Panc1 (cell line): ENCODE data around the gene NTN4. TPM values are rescaled to one million over a fixed set of nuclear protein-coding genes. Genes with fewer than 3 reads are reported as not detected.

Experiments
- ATAC-seq: fragments of 200-7000 bp; cut with Tn5 transposase; 2 replicates; pipeline ENCODE4 v1.9.1; 2020; ENCODE audit warnings: mild to moderate bottlenecking, moderate library complexity
- BruUV-seq: library from RNA; stranded (reverse); fragments of 400-500 nt; replicated peaks from 2 replicates; lab custom pipeline; 2021; lab: Mats Ljungman, UMichigan
- CTCF ChIA-PET: fragments of 300-600 bp; sonication (Branson Sonifier 250); formaldehyde crosslinking; loops from one replicate; lab custom pipeline; 2022; ENCODE audit warnings: antibody characterized with exemption; lab: Charles Lee
- POLR2A ChIA-PET: fragments of 300-600 bp; sonication (Branson Sonifier 250); formaldehyde crosslinking; loops from one replicate; lab custom pipeline; 2022; ENCODE audit warnings: antibody characterized with exemption; lab: Charles Lee
- DNase-seq: peaks from one replicate; pipeline ENCODE4 v3.0.0-alpha.2; 2010; ENCODE audit warnings: low read depth, low spot score
- H3K27ac ChIP-seq: 2 replicates; pipeline ENCODE4 v1.5.1; 2011; ENCODE audit warnings: mild to moderate bottlenecking, low read length, inconsistent platforms
- H3K27me3 ChIP-seq: fragments of 200-500 bp; sonication (Bioruptor generic); 2 replicates; pipeline ENCODE4 v1.6.0; 2014; ENCODE audit warnings: low read length, inconsistent platforms; ENCODE audit not compliant: control insufficient read depth, insufficient read depth
- H3K36me3 ChIP-seq: fragments of 200-500 bp; sonication (Bioruptor generic); 2 replicates; pipeline ENCODE4 v1.5.1; 2014; ENCODE audit warnings: inconsistent platforms, mild to moderate bottlenecking, low read length, moderate library complexity; ENCODE audit not compliant: control insufficient read depth, insufficient read depth
- H3K4me1 ChIP-seq: 2 replicates; pipeline ENCODE4 v1.5.1; 2011; ENCODE audit warnings: inconsistent platforms, mild to moderate bottlenecking, low read length, moderate library complexity; ENCODE audit not compliant: control insufficient read depth, insufficient read depth
- H3K4me3 ChIP-seq, 2 experiments: 2 replicates each; pipeline ENCODE4 v1.5.1; 2011 to 2012; ENCODE audit warnings: low read depth in 2 of 2, low read length in 2 of 2, mild to moderate bottlenecking in 2 of 2, inconsistent platforms in 1 of 2, moderate library complexity in 1 of 2
- H3K9me3 ChIP-seq: fragments of 200-500 bp; sonication (Bioruptor generic); 2 replicates; pipeline ENCODE4 v1.5.1; 2014; ENCODE audit warnings: low read depth, mild to moderate bottlenecking, inconsistent platforms, low read length, moderate library complexity; ENCODE audit not compliant: control insufficient read depth, insufficient read depth
- CTCF ChIP-seq: fragments of 450-650 bp; IDR thresholded peaks from 2 replicates; pipeline ENCODE4 v1.5.1; 2017; ENCODE audit warnings: mild to moderate bottlenecking
- POLR2AphosphoS5 ChIP-seq: IDR thresholded peaks from 2 replicates; pipeline ENCODE4 v1.6.1; 2012; ENCODE audit warnings: mild to moderate bottlenecking, low read depth, low read length, moderate library complexity
- REST ChIP-seq, 2 experiments: IDR thresholded peaks; 2 replicates each; pipeline ENCODE4 v1.6.1; 2011 to 2012; ENCODE audit warnings: low read depth in 2 of 2, control low read depth in 1 of 2, low read length in 1 of 2, mild to moderate bottlenecking in 1 of 2, moderate library complexity in 1 of 2; ENCODE audit not compliant: insufficient read depth in 1 of 2
- SIN3A ChIP-seq: IDR thresholded peaks from 2 replicates; pipeline ENCODE4 v1.6.1; 2012; ENCODE audit warnings: low read depth, mild to moderate bottlenecking, low read length, moderate library complexity, borderline replicate concordance; ENCODE audit not compliant: insufficient read depth
- TCF7L2 ChIP-seq: IDR thresholded peaks from 2 replicates; pipeline ENCODE4 v1.6.1; 2011; ENCODE audit warnings: mild to moderate bottlenecking, low read depth, low read length, inconsistent platforms
- in situ Hi-C: cut with HindIII; loops from 2 replicates; pipeline ENCODE4 v1.10.0; 2016; ENCODE audit warnings: low sequenced_read_pairs, low pct_unique_long_range_greater_than_20kb
- intact Hi-C: fragments of 100-400 bp; cut with micrococcal nuclease; formaldehyde crosslinking; loops from one replicate; pipeline ENCODE4 v1.10.0; 2022; ENCODE audit not compliant: unreplicated experiment
- total RNA-seq: library from RNA; stranded (reverse); gene quantifications from one replicate; pipeline ENCODE4 v1.2.1, GENCODE V29; 2021; ENCODE audit not compliant: unreplicated experiment

Gene NTN4
- total RNA-seq, 1 experiment from 2014 or later, result 17.1 TPM

GRCh38 chr12:95648990-95649791 lies 141.4 kb downstream of the NTN4 start:
- no peak overlapping the region for H3K4me3 ChIP-seq
- in situ Hi-C loops, result no loop called here
- H3K27ac ChIP-seq, result peak overlapping the region; percentile 84
- no peaks in the 10 kb centered on the region for H3K9me3 ChIP-seq
- DNase-seq (no peak), ATAC-seq (peak; percentile 94)
- BruUV-seq, result no TSS peak
- ChIA-PET CTCF (interaction anchor here (0.6 kb wide), 1 partner anchor 13 kb away, joined by 3 read pairs; no protein-coding TSS in a partner anchor), POLR2A (no interaction called here)
- TF ChIP-seq TCF7L2, result no peak; the same call in 1 of the 2 replicates
- 0 out of 2 replicates have a peak, but pooled peaks have one; percentile 21 for TF ChIP-seq POLR2AphosphoS5
- no peaks in the 10 kb centered on the region for H3K27me3 ChIP-seq
- H3K36me3 ChIP-seq, result no peaks in the 10 kb centered on the region
- H3K4me1 ChIP-seq, result peaks cover 8% of the 10 kb centered on the region; the same call in 1 of the 2 replicates
- intact Hi-C loops, result no loop called here

GRCh38 chr12:95646781-95647190 lies 143.8 kb downstream of the NTN4 start:
- H3K4me3 ChIP-seq, result no peak overlapping the region
- DNase-seq, result no peak
- H3K9me3 ChIP-seq, result no peaks in the 10 kb centered on the region
- no peaks in the 10 kb centered on the region for H3K36me3 ChIP-seq
- POLR2A ChIA-PET, result no interaction called here
- ATAC-seq, result no peak
- H3K27me3 ChIP-seq, result no peaks in the 10 kb centered on the region
- in situ Hi-C loops, result no loop called here
- no TSS peak for BruUV-seq
- intact Hi-C loops, result no loop called here
- peaks cover 8% of the 10 kb centered on the region; the same call in 1 of the 2 replicates for H3K4me1 ChIP-seq
- CTCF ChIA-PET, result no interaction called here
- TF ChIP-seq TCF7L2 (no peak), CTCF (no peak), REST (IDR thresholded peaks at IDR 0.05; ENCODE audit: insufficient read depth in 1 of 2, low read depth in 2 of 2, low read length in 1 of 2) (no peak), POLR2AphosphoS5 (no peak), SIN3A (no peak)
- peak overlapping the region; percentile 76; the same call in 1 of the 2 replicates for H3K27ac ChIP-seq
